Measurements from ENCODE around the gene MRPL43. TPM values are rescaled to one million over a fixed set of nuclear protein-coding genes. Genes with fewer than 3 reads are reported as not detected.

The MRPL43 gene
- total and polyA plus RNA-seq, 10 of the 15 experiments (the other 5 are each of a cell fraction or from before 2014, with no cell fraction given): 16.6 to 108 (median 65.1) TPM

DNA sequence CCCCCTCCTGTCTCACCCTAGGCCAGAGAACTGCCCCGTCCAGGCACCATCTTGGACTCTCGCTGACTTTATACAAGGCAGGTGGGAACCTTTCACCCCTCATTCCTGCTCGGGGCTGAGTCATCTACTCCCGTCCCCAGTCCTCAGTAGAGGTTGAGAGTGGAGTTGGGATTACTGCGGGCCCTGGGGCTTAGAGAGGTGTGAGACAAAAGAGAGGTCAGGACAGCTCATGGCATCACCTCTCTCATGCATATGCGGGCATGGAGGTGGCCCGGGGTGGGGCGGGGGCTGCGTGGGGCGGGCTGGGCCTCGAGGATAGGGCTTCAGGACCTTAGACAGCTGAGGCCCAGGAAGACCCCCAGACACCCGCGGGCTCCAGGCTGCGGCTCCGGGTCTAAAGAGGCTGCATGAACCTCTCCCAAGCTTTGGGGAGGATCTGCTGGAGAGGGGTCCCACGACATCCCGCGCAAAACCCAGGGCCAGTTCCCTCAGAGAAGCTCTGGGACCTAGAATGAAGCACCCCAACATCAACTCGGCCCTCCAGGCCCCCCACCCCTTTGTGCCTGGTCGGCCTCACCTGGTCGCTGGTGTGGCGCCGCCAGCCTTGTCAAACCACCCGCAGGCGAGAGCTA, 43.3 kb upstream of the MRPL43 start (continued):
- TF ChIP-seq, protein P1, sequence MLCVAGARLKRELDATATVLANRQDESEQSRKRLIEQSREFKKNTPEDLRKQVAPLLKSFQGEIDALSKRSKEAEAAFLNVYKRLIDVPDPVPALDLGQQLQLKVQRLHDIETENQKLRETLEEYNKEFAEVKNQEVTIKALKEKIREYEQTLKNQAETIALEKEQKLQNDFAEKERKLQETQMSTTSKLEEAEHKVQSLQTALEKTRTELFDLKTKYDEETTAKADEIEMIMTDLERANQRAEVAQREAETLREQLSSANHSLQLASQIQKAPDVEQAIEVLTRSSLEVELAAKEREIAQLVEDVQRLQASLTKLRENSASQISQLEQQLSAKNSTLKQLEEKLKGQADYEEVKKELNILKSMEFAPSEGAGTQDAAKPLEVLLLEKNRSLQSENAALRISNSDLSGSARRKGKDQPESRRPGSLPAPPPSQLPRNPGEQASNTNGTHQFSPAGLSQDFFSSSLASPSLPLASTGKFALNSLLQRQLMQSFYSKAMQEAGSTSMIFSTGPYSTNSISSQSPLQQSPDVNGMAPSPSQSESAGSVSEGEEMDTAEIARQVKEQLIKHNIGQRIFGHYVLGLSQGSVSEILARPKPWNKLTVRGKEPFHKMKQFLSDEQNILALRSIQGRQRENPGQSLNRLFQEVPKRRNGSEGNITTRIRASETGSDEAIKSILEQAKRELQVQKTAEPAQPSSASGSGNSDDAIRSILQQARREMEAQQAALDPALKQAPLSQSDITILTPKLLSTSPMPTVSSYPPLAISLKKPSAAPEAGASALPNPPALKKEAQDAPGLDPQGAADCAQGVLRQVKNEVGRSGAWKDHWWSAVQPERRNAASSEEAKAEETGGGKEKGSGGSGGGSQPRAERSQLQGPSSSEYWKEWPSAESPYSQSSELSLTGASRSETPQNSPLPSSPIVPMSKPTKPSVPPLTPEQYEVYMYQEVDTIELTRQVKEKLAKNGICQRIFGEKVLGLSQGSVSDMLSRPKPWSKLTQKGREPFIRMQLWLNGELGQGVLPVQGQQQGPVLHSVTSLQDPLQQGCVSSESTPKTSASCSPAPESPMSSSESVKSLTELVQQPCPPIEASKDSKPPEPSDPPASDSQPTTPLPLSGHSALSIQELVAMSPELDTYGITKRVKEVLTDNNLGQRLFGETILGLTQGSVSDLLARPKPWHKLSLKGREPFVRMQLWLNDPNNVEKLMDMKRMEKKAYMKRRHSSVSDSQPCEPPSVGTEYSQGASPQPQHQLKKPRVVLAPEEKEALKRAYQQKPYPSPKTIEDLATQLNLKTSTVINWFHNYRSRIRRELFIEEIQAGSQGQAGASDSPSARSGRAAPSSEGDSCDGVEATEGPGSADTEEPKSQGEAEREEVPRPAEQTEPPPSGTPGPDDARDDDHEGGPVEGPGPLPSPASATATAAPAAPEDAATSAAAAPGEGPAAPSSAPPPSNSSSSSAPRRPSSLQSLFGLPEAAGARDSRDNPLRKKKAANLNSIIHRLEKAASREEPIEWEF (IDR thresholded peaks at IDR 0.05; ENCODE audit: insufficient replicate concordance, low read depth, low read length): no peak
- TF ChIP-seq NBN (IDR thresholded peaks at IDR 0.05) (no peak), CREM (IDR thresholded peaks at IDR 0.05; ENCODE audit: low read depth) (no peak), POU2F2 (IDR thresholded peaks at IDR 0.05; ENCODE audit: borderline replicate concordance, low read depth, low read length) (no peak), SIN3A (IDR thresholded peaks at IDR 0.05; ENCODE audit: low read depth, low read length) (no peak), RELA (IDR thresholded peaks at IDR 0.05; ENCODE audit: borderline replicate concordance, partially characterized antibody) (no peak), TCF12 (IDR thresholded peaks at IDR 0.05; ENCODE audit: low read depth, low read length) (no peak)
- TF ChIP-seq, protein P2, sequence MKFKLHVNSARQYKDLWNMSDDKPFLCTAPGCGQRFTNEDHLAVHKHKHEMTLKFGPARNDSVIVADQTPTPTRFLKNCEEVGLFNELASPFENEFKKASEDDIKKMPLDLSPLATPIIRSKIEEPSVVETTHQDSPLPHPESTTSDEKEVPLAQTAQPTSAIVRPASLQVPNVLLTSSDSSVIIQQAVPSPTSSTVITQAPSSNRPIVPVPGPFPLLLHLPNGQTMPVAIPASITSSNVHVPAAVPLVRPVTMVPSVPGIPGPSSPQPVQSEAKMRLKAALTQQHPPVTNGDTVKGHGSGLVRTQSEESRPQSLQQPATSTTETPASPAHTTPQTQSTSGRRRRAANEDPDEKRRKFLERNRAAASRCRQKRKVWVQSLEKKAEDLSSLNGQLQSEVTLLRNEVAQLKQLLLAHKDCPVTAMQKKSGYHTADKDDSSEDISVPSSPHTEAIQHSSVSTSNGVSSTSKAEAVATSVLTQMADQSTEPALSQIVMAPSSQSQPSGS (IDR thresholded peaks at IDR 0.05; ENCODE audit: low read length): no peak

Measured in GM12878 (cell line).